Keratinocyte (primary cell): ENCODE results near the gene UBE2QL1. TPM values are rescaled to one million over a fixed set of nuclear protein-coding genes. Genes with fewer than 3 reads are reported as not detected.

ENCODE experiments used
- DNase-seq: peaks from one replicate; pipeline ENCODE4 v3.0.0-alpha.2; 2011; ENCODE audit warnings: low read depth, missing footprints, low spot score
- FAIRE-seq: peaks from 2 replicates; lab custom pipeline; 2011; peaks lifted over from hg19 to GRCh38; lab: Jason Lieb, UNC
- H2AFZ ChIP-seq: 2 replicates; pipeline ENCODE4 v1.6.0; 2012; ENCODE audit warnings: low read length, control low read depth, inconsistent platforms; ENCODE audit not compliant: control insufficient read depth
- H3K27ac ChIP-seq: 2 replicates; pipeline ENCODE4 v1.5.1; 2011; ENCODE audit warnings: low read length; ENCODE audit not compliant: control insufficient read depth, insufficient read depth
- H3K27me3 ChIP-seq: 3 replicates; pipeline ENCODE4 v1.6.0; 2011; ENCODE audit warnings: low read length; ENCODE audit not compliant: control insufficient read depth, insufficient read depth; ENCODE audit errors: extremely low read depth
- H3K36me3 ChIP-seq, 2 experiments: 2 replicates in 1 of 2; 3 replicates in 1 of 2; pipeline ENCODE4 v1.5.1; 2011; ENCODE audit warnings: low read length in 2 of 2, mild to moderate bottlenecking in 1 of 2; ENCODE audit not compliant: control insufficient read depth in 2 of 2, insufficient read depth in 2 of 2; ENCODE audit errors: extremely low read depth in 1 of 2
- H3K4me1 ChIP-seq: 3 replicates; pipeline ENCODE4 v1.5.1; 2011; ENCODE audit warnings: low read length; ENCODE audit not compliant: control insufficient read depth, insufficient read depth; ENCODE audit errors: extremely low read depth
- H3K4me2 ChIP-seq: 3 replicates; pipeline ENCODE4 v1.6.0; 2011; ENCODE audit warnings: low read depth, low read length; ENCODE audit not compliant: control insufficient read depth, insufficient read depth; ENCODE audit errors: extremely low read depth
- H3K4me3 ChIP-seq, 3 experiments: fragments of 200-600 bp in 1 of 3; sonication (generic) in 1 of 3; 2 replicates in 2 of 3; 3 replicates in 1 of 3; pipeline ENCODE4 v1.5.1; 2011 to 2016; ENCODE audit warnings: low read length in 3 of 3, mild to moderate bottlenecking in 3 of 3, control low read depth in 2 of 3, inconsistent platforms in 1 of 3, low read depth in 1 of 3, mixed read lengths in 1 of 3, mixed run types in 1 of 3, moderate library complexity in 1 of 3; ENCODE audit not compliant: control insufficient read depth in 2 of 3, insufficient read depth in 2 of 3; ENCODE audit errors: extremely low read depth in 1 of 3
- H3K79me2 ChIP-seq: 2 replicates; pipeline ENCODE4 v1.6.0; 2012; ENCODE audit warnings: low read length; ENCODE audit not compliant: control insufficient read depth, insufficient read depth
- H3K9ac ChIP-seq: 3 replicates; pipeline ENCODE4 v1.6.0; 2011; ENCODE audit warnings: low read length; ENCODE audit not compliant: control insufficient read depth, insufficient read depth; ENCODE audit errors: extremely low read depth
- H3K9me1 ChIP-seq: 3 replicates; pipeline ENCODE4 v1.6.0; 2011; ENCODE audit warnings: low read length; ENCODE audit not compliant: control insufficient read depth, insufficient read depth; ENCODE audit errors: extremely low read depth
- H3K9me3 ChIP-seq: 2 replicates; pipeline ENCODE4 v1.5.1; 2012; ENCODE audit warnings: low read depth, low read length; ENCODE audit not compliant: control insufficient read depth
- H4K20me1 ChIP-seq: 3 replicates; pipeline ENCODE4 v1.6.0; 2011; ENCODE audit warnings: low read length; ENCODE audit not compliant: control insufficient read depth, insufficient read depth; ENCODE audit errors: extremely low read depth
- CTCF ChIP-seq, 3 experiments: IDR thresholded peaks in 1 of 3; conservative IDR thresholded peaks in 1 of 3; optimal IDR thresholded peaks in 1 of 3; 2 replicates in 2 of 3; 3 replicates in 1 of 3; pipeline versions ENCODE3 to v1.5.1; 2011; ENCODE audit warnings: low read length in 3 of 3, mild to moderate bottlenecking in 3 of 3, moderate library complexity in 2 of 3, control low read depth in 1 of 3, inconsistent platforms in 1 of 3; ENCODE audit not compliant: insufficient read depth in 2 of 3; ENCODE audit errors: extremely low read depth in 1 of 3
- EZH2 ChIP-seq: IDR thresholded peaks from one replicate; pipeline ENCODE4 v1.6.1; 2012; ENCODE audit warnings: inconsistent platforms, mild to moderate bottlenecking, low read length, moderate library complexity
- dilution Hi-C: fragments of 300-500 bp; cut with MboI; formaldehyde crosslinking; loops from one replicate; pipeline ENCODE4 v1.7.0; 2020; ENCODE audit warnings: low sequenced_read_pairs; ENCODE audit not compliant: extremely low pct_ligation_motif_present
- polyA plus RNA-seq, 5 experiments: library from polyadenylated mRNA; depleted of rRNA in 3 of 5; stranded (reverse) in 3 of 5; stranded (forward) in 1 of 5; unstranded in 1 of 5; fragments of >200 nt; gene quantifications; 1 replicate in 1 of 5; 2 replicates in 3 of 5; 3 replicates in 1 of 5; pipeline versions ENCODE4 v1.2.1 to v1.2.3, GENCODE V29; 2011 to 2012; ENCODE audit warnings: missing spikeins in 2 of 5, low read depth in 1 of 5, low replicate concordance in 1 of 5

Gene UBE2QL1
- polyA plus RNA-seq, 1 donor (not counting 4 experiments of a cell fraction or from before 2014, with no cell fraction given): not detected

GRCh38 chr5:6541256-6542013 is 92.8 kb downstream of the UBE2QL1 start:
- no peaks in the 10 kb centered on the region for H3K36me3 ChIP-seq
- H3K79me2 ChIP-seq: no peaks in the 10 kb centered on the region
- FAIRE-seq (no peak), DNase-seq (no peak)
- TF ChIP-seq EZH2: no peak
- no peak for TF ChIP-seq CTCF (optimal IDR thresholded peaks at IDR 0.05 in 1 of 3, IDR thresholded peaks at IDR 0.05 in 1 of 3, conservative IDR thresholded peaks at IDR 0.05 in 1 of 3; ENCODE audit: extremely low read depth in 1 of 3, insufficient read depth in 2 of 3, low read length in 3 of 3)
- no peaks in the 10 kb centered on the region for H3K27me3 ChIP-seq
- H2AFZ ChIP-seq: no peak overlapping the region
- H3K4me1 ChIP-seq: no peaks in the 10 kb centered on the region
- H3K27ac ChIP-seq: no peak overlapping the region
- H3K4me3 ChIP-seq: no peak overlapping the region
- H4K20me1 ChIP-seq: no peaks in the 10 kb centered on the region
- no peaks in the 10 kb centered on the region for H3K9me3 ChIP-seq
- no peak overlapping the region for H3K9ac ChIP-seq
- no peaks in the 10 kb centered on the region for H3K9me1 ChIP-seq
- H3K4me2 ChIP-seq: no peak overlapping the region
- dilution Hi-C loops: no loop called here

GRCh38 chr5:6542421-6543345 is 94.0 kb downstream of the UBE2QL1 start:
- Histone ChIP-seq H3K27ac (no peak overlapping the region), H2AFZ (no peak overlapping the region), H3K27me3 (no peaks in the 10 kb centered on the region), H4K20me1 (no peaks in the 10 kb centered on the region), H3K4me3 (no peak overlapping the region), H3K4me2 (no peak overlapping the region), H3K9me3 (no peaks in the 10 kb centered on the region), H3K9me1 (no peaks in the 10 kb centered on the region), H3K79me2 (no peaks in the 10 kb centered on the region), H3K9ac (no peak overlapping the region), H3K4me1 (no peaks in the 10 kb centered on the region), H3K36me3 (no peaks in the 10 kb centered on the region)
- no peak for FAIRE-seq
- no peak for DNase-seq
- no peak for TF ChIP-seq CTCF (optimal IDR thresholded peaks at IDR 0.05 in 1 of 3, IDR thresholded peaks at IDR 0.05 in 1 of 3, conservative IDR thresholded peaks at IDR 0.05 in 1 of 3; ENCODE audit: extremely low read depth in 1 of 3, insufficient read depth in 2 of 3, low read length in 3 of 3)
- dilution Hi-C loops: no loop called here
